Sigmoid colon (tissue), 7 donors: ENCODE measurements around the gene PARVB. TPM values are rescaled to one million over a fixed set of nuclear protein-coding genes. Genes with fewer than 3 reads are reported as not detected.

Source experiments
- DNase-seq: peaks from one replicate; pipeline ENCODE4 v3.0.0-alpha.2; 2019
- H3K27ac ChIP-seq, 4 donors: fragments of 200-600 bp; sonication (generic); one replicate each; pipeline ENCODE4 v1.5.1; 2016 to 2019; ENCODE audit warnings: mild to moderate bottlenecking in 1 of 4
- H3K27me3 ChIP-seq, 3 donors: fragments of 200-600 bp; sonication (generic); one replicate each; pipeline ENCODE4 v1.5.1; 2019; ENCODE audit warnings: mild to moderate bottlenecking in 1 of 3
- H3K36me3 ChIP-seq, 4 donors: fragments of 200-600 bp; sonication (generic); one replicate each; pipeline ENCODE4 v1.5.1; 2016 to 2019
- H3K4me1 ChIP-seq, 4 donors: fragments of 200-600 bp; sonication (generic); one replicate each; pipeline ENCODE4 v1.5.1; 2017 to 2019
- H3K4me3 ChIP-seq, 4 donors: fragments of 200-600 bp; sonication (generic); one replicate each; pipeline ENCODE4 v1.5.1; 2017 to 2019; ENCODE audit warnings: mild to moderate bottlenecking in 2 of 4, moderate library complexity in 1 of 4
- H3K9me3 ChIP-seq, 4 donors: fragments of 200-600 bp in 3 of 4; sonication (generic) in 3 of 4; one replicate each; pipeline versions ENCODE4 v1.5.1 to v1.6.1; 2013 to 2019
- EP300 ChIP-seq, 4 donors: sonication (generic); formaldehyde crosslinking; IDR thresholded peaks; one replicate each; pipeline ENCODE4 v1.6.1; 2017; ENCODE audit warnings: antibody characterized with exemption in 4 of 4
- POLR2A ChIP-seq, 2 donors: fragments of 450-650 bp; IDR thresholded peaks; one replicate each; pipeline ENCODE4 v1.6.1; 2016; ENCODE audit warnings: antibody characterized with exemption in 2 of 2, mild to moderate bottlenecking in 2 of 2, moderate library complexity in 2 of 2
- POLR2AphosphoS5 ChIP-seq, 4 donors: sonication (generic); formaldehyde crosslinking; IDR thresholded peaks; one replicate each; pipeline ENCODE4 v1.6.1; 2017; ENCODE audit warnings: antibody characterized with exemption in 4 of 4
- WGBS, 2 donors: extraction: QIAGEN DNeasy Blood & Tissue Kit; methylation state at CpG; one replicate each; pipeline ENCODE4 v1.1.7; 2013; 5-methylcytosine and 5-hydroxymethylcytosine counted together
- intact Hi-C: fragments of 100-400 bp; cut with DNase I; formaldehyde crosslinking; loops from one replicate; pipeline ENCODE4 v1.15.1; 2023
- polyA plus RNA-seq, 3 donors: library from polyadenylated mRNA; stranded (reverse); fragments of 200-250 nt; gene quantifications; one replicate each; pipeline ENCODE4 v1.2.3, GENCODE V29; 2013
- total RNA-seq, 4 donors: library from RNA; depleted of rRNA; stranded (reverse); fragments of >200 nt; gene quantifications; one replicate each; pipeline ENCODE4 v1.1.0, GENCODE V29; 2016
- TF ChIP-seq, protein P1 (sequence below), 4 experiments: fragments of 450-650 bp in 3 of 4; fragments of 200-600 bp in 1 of 4; IDR thresholded peaks; one replicate each; pipeline ENCODE4 v1.5.1; 2016 to 2019; ENCODE audit warnings: antibody characterized with exemption in 4 of 4, mild to moderate bottlenecking in 3 of 4, moderate library complexity in 2 of 4
- donor health status: healthy with polysubstance abuse.
- donor health status: Bipolar disorder and iron deficiency.
- donor health status: healthy.

The PARVB gene
- total and polyA plus RNA-seq, 7 donors = 6.9 to 21.6 (median 18.9) TPM

DNA sequence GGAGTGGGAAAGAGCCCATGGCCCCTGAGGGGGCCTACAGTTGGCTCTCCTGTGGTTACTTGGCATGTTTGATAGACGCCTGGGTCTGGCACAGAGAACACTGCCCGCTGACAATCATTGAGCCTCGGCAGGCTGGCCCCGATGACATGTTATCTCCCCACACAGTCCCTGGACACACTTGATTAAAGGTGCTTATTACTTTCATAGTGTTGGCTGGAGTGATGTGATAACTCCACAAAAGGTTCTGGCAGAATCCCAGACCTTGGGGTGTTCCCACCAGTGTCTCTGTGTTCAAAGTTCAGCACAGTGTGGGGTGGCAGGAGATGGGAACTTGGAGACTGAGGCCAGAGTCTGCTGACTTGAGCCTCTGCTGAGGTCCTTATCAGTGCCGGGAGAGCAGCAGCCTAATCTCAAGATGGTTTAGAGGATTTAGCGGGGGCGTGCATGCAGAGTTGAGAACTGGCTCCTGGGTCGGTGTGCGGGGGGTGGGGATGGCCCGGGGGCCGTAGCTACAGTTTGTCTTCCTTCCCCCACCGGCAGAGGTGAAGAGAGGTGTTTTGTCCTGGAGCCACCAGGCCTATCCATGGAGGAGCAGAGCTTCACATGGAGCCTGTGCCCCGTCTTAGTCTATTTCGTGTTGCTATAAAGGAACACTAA lies 22.5 kb downstream of the PARVB start:
- no peak for TF ChIP-seq POLR2AphosphoS5 (IDR thresholded peaks at IDR 0.05)
- TF ChIP-seq EP300 (IDR thresholded peaks at IDR 0.05) = no peak
- no peak for TF ChIP-seq POLR2A (IDR thresholded peaks at IDR 0.05)
- TF ChIP-seq, protein P1, sequence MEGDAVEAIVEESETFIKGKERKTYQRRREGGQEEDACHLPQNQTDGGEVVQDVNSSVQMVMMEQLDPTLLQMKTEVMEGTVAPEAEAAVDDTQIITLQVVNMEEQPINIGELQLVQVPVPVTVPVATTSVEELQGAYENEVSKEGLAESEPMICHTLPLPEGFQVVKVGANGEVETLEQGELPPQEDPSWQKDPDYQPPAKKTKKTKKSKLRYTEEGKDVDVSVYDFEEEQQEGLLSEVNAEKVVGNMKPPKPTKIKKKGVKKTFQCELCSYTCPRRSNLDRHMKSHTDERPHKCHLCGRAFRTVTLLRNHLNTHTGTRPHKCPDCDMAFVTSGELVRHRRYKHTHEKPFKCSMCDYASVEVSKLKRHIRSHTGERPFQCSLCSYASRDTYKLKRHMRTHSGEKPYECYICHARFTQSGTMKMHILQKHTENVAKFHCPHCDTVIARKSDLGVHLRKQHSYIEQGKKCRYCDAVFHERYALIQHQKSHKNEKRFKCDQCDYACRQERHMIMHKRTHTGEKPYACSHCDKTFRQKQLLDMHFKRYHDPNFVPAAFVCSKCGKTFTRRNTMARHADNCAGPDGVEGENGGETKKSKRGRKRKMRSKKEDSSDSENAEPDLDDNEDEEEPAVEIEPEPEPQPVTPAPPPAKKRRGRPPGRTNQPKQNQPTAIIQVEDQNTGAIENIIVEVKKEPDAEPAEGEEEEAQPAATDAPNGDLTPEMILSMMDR (IDR thresholded peaks at IDR 0.05) = no peak
- H3K4me1 ChIP-seq = peaks cover 0 to 15% (median 4%) of the 10 kb centered on the region in 4 donors
- H3K4me3 ChIP-seq = no peak overlapping the region
- no peak for DNase-seq
- WGBS, 2 donors = 79 to 88% methylated on average over 14 of the region's 14 CpGs
- intact Hi-C loops = no loop called here
- H3K36me3 ChIP-seq = no peaks in the 10 kb centered on the region
- H3K9me3 ChIP-seq = no peaks in the 10 kb centered on the region
- H3K27ac ChIP-seq = no peak overlapping the region
- no peaks in the 10 kb centered on the region for H3K27me3 ChIP-seq

DNA sequence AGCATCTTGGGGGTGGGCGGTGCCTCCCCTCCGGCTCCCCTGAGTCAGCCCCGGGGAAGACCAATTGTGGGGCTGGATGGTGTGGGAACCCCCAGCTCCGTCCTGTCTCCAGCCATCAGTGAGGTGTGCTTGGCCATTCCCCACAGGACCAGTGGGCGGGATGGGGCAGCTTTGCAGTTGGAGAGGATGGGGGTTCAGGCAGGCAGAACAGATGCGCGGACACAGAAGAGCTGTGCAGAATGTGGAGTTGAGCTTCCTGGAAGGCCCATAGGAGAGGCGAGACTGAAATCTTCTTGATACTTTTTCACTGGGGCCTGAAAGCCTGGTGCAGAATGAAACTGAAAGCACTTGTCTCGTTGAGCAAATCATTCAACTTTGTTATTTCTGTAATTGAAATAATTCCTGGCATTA lies 23.8 kb downstream of the PARVB start:
- H3K27ac ChIP-seq = no peak overlapping the region
- WGBS, 2 donors = 69 to 74% methylated on average over 9 of the region's 9 CpGs
- TF ChIP-seq EP300 (IDR thresholded peaks at IDR 0.05) = no peak
- TF ChIP-seq, protein P1 (IDR thresholded peaks at IDR 0.05) = no peak
- no peak for TF ChIP-seq POLR2AphosphoS5 (IDR thresholded peaks at IDR 0.05)
- TF ChIP-seq POLR2A (IDR thresholded peaks at IDR 0.05) = no peak

DNA sequence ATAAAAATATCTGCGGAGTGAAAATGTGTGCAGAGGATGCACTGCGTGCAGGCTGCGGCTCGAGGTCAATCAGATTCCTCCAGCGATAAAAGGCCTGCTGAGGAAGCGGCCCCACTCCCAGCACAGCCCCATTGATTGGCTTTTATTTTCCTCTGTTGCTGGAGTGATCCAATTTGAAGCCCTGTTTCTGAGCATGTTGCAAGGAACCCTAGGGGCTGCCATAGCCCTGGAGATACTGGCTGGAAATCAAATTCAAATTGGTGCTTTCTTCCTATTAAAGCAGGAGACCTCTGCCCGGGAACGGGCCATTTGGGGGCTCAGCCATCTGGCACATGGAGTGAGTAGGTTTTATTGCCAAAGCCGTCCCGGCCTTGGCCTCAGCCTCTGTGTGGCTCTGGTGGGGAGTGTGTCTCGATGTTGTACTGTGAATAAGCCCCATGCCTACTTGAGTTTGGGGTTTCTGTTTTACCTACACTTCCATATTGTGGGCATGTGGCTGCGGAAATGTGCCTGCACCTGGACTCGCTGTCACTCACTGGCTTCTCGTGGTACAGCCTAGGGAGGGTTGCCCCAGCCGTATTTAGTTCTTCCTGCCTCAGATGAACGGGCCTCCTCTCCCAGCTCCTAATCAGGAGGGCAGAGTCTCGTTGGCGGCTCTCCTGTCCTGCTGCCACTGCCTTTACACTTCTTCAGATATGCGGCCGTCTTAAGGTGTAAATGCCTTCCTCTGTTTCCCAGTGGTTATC lies 25.6 kb downstream of the PARVB start:
- Histone ChIP-seq H3K36me3 (no peaks in the 10 kb centered on the region), H3K4me3 (no peak overlapping the region), H3K9me3 (no peaks in the 10 kb centered on the region), H3K27ac (no peak overlapping the region), H3K4me1 (no peaks in the 10 kb centered on the region), H3K27me3 (no peaks in the 10 kb centered on the region)
- TF ChIP-seq POLR2A (IDR thresholded peaks at IDR 0.05) (no peak), POLR2AphosphoS5 (IDR thresholded peaks at IDR 0.05) (no peak)
- TF ChIP-seq, protein P1 (IDR thresholded peaks at IDR 0.05) = no peak
- no peak for DNase-seq
- intact Hi-C loops = no loop called here
- WGBS, 2 donors = 57 to 68% methylated on average over 20 of the region's 20 CpGs

More for the DNA sequence above, 23.8 kb downstream of the PARVB start:
- Histone ChIP-seq H3K4me1 (peaks cover 0 to 5% (median 0%) of the 10 kb centered on the region in 4 donors), H3K4me3 (no peak overlapping the region), H3K9me3 (no peaks in the 10 kb centered on the region), H3K27me3 (no peaks in the 10 kb centered on the region), H3K36me3 (no peaks in the 10 kb centered on the region)
- no peak for DNase-seq
- intact Hi-C loops = no loop called here

DNA sequence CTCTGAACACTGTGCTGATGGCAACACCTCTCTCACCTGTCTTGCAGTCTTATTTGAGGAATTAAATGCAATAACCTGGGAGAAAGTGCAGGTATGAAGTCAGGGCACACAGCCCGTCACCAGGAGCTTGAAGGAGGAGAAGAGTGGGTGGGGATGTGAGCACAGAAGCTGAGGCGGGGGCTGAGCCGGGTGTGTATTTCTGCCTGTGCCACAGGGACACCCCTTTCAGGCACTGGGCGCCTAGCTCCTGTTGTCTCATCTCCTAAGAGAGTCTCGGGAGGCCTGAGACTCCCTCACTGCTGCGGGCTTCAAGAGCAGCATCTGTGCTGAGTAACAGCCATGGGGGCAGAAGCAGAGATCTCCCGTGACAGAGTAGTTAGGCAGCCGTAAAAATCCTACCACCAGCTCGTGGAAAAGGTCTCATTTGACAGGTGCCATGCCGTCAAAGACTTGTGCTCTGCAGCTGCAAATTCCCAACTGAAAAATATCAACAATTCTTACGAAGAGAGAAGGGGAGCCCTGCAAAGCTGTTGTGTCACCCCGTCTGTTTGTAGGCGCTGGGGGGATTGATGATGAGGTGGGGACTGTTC lies 26.8 kb downstream of the PARVB start:
- intact Hi-C loops = no loop called here
- DNase-seq = no peak
- Histone ChIP-seq H3K27ac (no peak overlapping the region), H3K4me1 (no peaks in the 10 kb centered on the region), H3K4me3 (no peak overlapping the region), H3K9me3 (no peaks in the 10 kb centered on the region), H3K36me3 (no peaks in the 10 kb centered on the region), H3K27me3 (no peaks in the 10 kb centered on the region)
- 68 to 69% methylated on average over 13 of the region's 13 CpGs for WGBS, 2 donors
- TF ChIP-seq POLR2A (IDR thresholded peaks at IDR 0.05) (no peak), EP300 (IDR thresholded peaks at IDR 0.05) (no peak), POLR2AphosphoS5 (IDR thresholded peaks at IDR 0.05) (no peak)
- TF ChIP-seq, protein P1 (IDR thresholded peaks at IDR 0.05) = no peak
